HepG2 (cell line): ENCODE results near the gene ANKRD49. TPM values are rescaled to one million over a fixed set of nuclear protein-coding genes. Genes with fewer than 3 reads are reported as not detected.

ENCODE experiments used
- CAMTA2 ChIP-seq: sonication (generic); formaldehyde crosslinking; IDR thresholded peaks from 2 replicates; pipeline ENCODE4 v1.4.0; 2020; ENCODE audit warnings: mild to moderate bottlenecking, missing genetic modification reagents, borderline replicate concordance
- ELK4 ChIP-seq: sonication (generic); formaldehyde crosslinking; IDR thresholded peaks from 2 replicates; pipeline ENCODE4 v1.9.0; 2021; ENCODE audit warnings: missing genetic modification reagents, borderline replicate concordance
- HOXA7 ChIP-seq: sonication (generic); formaldehyde crosslinking; IDR thresholded peaks from 2 replicates; pipeline ENCODE4 v1.8.1; 2022; ENCODE audit warnings: mild to moderate bottlenecking, missing genetic modification reagents, moderate library complexity
- MEIS1 ChIP-seq: sonication (generic); formaldehyde crosslinking; IDR thresholded peaks from 2 replicates; pipeline ENCODE4 v1.9.0; 2021; ENCODE audit warnings: mild to moderate bottlenecking, missing genetic modification reagents, moderate library complexity, borderline replicate concordance
- PHF5A ChIP-seq: IDR thresholded peaks from one replicate; pipeline ENCODE4 v1.6.1; 2018; ENCODE audit warnings: low read depth, missing genetic modification reagents; ENCODE audit not compliant: unreplicated experiment
- PITX1 ChIP-seq: sonication (generic); formaldehyde crosslinking; IDR thresholded peaks from 2 replicates; pipeline ENCODE4 v1.5.1; 2020; ENCODE audit warnings: mild to moderate bottlenecking, missing genetic modification reagents
- RORA ChIP-seq: sonication (generic); formaldehyde crosslinking; IDR thresholded peaks from 2 replicates; pipeline ENCODE4 v1.5.0; 2020; ENCODE audit warnings: mild to moderate bottlenecking, missing genetic modification reagents, moderate library complexity
- SOX5 ChIP-seq: IDR thresholded peaks from 2 replicates; pipeline ENCODE4 v1.6.1; 2016; ENCODE audit warnings: borderline replicate concordance
- TIGD3 ChIP-seq: sonication (generic); formaldehyde crosslinking; IDR thresholded peaks from 2 replicates; pipeline ENCODE4 v1.5.1; 2020; ENCODE audit warnings: mild to moderate bottlenecking, missing genetic modification reagents, borderline replicate concordance
- ZKSCAN5 ChIP-seq: sonication (generic); formaldehyde crosslinking; IDR thresholded peaks from 2 replicates; pipeline ENCODE4 v1.5.1; 2020; ENCODE audit warnings: mild to moderate bottlenecking, missing genetic modification reagents
- ZNF503 ChIP-seq: sonication (generic); formaldehyde crosslinking; IDR thresholded peaks from 2 replicates; pipeline ENCODE4 v1.4.0; 2020; ENCODE audit warnings: missing genetic modification reagents
- ZNF597 ChIP-seq: sonication (generic); formaldehyde crosslinking; IDR thresholded peaks from 2 replicates; pipeline ENCODE4 v1.5.0; 2020; ENCODE audit warnings: missing genetic modification reagents
- polyA plus RNA-seq, 8 experiments: library from polyadenylated mRNA; depleted of rRNA in 3 of 8; stranded (reverse) in 7 of 8; unstranded in 1 of 8; fragments of >200 nt; fragmentation: Illumina TruSeq in 4 of 8; extraction: Trizol in 4 of 8; gene quantifications; 2 replicates each; pipeline versions ENCODE4 v1.2.1 to v1.2.3, GENCODE V29; 2011 to 2016; ENCODE audit warnings: low read depth in 4 of 8, missing spikeins in 1 of 8, mixed read lengths in 1 of 8; ENCODE audit not compliant: insufficient read depth in 1 of 8
- total RNA-seq, 5 experiments: library from RNA; depleted of rRNA; stranded (reverse); fragments of >200 nt; fragmentation: Illumina TruSeq; extraction: Trizol; gene quantifications; 2 replicates each; pipeline ENCODE4 v1.2.3, GENCODE V29; 2016; ENCODE audit warnings: low read depth in 1 of 5
- TF ChIP-seq, protein P1 (sequence below): sonication (generic); formaldehyde crosslinking; conservative IDR thresholded peaks from 2 replicates; pipeline ENCODE4 v1.5.0; 2020; ENCODE audit warnings: missing genetic modification reagents
- TF ChIP-seq, protein P2 (sequence below): IDR thresholded peaks from 2 replicates; pipeline ENCODE4 v1.6.1; 2016
- TF ChIP-seq, protein P3 (sequence below): sonication (generic); formaldehyde crosslinking; IDR thresholded peaks from 2 replicates; pipeline ENCODE4 v1.4.0; 2020; ENCODE audit warnings: missing genetic modification reagents

Gene ANKRD49
- total and polyA plus RNA-seq, 2 of the 13 experiments (the other 11 are each of a cell fraction or from before 2014, with no cell fraction given), result 14.2 to 14.3 TPM

GRCh38 chr11:94516725-94517124 is 22.9 kb downstream of the ANKRD49 start (continued):
- TF ChIP-seq TIGD3 (CRISPR knock-in tag), result no peak
- TF ChIP-seq, protein P1, sequence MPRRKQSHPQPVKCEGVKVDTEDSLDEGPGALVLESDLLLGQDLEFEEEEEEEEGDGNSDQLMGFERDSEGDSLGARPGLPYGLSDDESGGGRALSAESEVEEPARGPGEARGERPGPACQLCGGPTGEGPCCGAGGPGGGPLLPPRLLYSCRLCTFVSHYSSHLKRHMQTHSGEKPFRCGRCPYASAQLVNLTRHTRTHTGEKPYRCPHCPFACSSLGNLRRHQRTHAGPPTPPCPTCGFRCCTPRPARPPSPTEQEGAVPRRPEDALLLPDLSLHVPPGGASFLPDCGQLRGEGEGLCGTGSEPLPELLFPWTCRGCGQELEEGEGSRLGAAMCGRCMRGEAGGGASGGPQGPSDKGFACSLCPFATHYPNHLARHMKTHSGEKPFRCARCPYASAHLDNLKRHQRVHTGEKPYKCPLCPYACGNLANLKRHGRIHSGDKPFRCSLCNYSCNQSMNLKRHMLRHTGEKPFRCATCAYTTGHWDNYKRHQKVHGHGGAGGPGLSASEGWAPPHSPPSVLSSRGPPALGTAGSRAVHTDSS (CRISPR knock-in tag), result no peak
- TF ChIP-seq ELK4, result no peak
- no peak for TF ChIP-seq ZKSCAN5 (CRISPR knock-in tag)
- TF ChIP-seq RORA (CRISPR knock-in tag), result no peak
- TF ChIP-seq ZNF503, result 0 out of 2 replicates have a peak, but pooled peaks have one; percentile 22
- TF ChIP-seq, protein P2, sequence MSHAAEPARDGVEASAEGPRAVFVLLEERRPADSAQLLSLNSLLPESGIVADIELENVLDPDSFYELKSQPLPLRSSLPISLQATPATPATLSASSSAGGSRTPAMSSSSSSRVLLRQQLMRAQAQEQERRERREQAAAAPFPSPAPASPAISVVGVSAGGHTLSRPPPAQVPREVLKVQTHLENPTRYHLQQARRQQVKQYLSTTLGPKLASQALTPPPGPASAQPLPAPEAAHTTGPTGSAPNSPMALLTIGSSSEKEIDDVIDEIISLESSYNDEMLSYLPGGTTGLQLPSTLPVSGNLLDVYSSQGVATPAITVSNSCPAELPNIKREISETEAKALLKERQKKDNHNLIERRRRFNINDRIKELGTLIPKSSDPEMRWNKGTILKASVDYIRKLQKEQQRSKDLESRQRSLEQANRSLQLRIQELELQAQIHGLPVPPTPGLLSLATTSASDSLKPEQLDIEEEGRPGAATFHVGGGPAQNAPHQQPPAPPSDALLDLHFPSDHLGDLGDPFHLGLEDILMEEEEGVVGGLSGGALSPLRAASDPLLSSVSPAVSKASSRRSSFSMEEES (CRISPR knock-in tag), result no peak
- TF ChIP-seq PITX1 (CRISPR knock-in tag), result 0 out of 2 replicates have a peak, but pooled peaks have one; percentile 17
- TF ChIP-seq, protein P3, sequence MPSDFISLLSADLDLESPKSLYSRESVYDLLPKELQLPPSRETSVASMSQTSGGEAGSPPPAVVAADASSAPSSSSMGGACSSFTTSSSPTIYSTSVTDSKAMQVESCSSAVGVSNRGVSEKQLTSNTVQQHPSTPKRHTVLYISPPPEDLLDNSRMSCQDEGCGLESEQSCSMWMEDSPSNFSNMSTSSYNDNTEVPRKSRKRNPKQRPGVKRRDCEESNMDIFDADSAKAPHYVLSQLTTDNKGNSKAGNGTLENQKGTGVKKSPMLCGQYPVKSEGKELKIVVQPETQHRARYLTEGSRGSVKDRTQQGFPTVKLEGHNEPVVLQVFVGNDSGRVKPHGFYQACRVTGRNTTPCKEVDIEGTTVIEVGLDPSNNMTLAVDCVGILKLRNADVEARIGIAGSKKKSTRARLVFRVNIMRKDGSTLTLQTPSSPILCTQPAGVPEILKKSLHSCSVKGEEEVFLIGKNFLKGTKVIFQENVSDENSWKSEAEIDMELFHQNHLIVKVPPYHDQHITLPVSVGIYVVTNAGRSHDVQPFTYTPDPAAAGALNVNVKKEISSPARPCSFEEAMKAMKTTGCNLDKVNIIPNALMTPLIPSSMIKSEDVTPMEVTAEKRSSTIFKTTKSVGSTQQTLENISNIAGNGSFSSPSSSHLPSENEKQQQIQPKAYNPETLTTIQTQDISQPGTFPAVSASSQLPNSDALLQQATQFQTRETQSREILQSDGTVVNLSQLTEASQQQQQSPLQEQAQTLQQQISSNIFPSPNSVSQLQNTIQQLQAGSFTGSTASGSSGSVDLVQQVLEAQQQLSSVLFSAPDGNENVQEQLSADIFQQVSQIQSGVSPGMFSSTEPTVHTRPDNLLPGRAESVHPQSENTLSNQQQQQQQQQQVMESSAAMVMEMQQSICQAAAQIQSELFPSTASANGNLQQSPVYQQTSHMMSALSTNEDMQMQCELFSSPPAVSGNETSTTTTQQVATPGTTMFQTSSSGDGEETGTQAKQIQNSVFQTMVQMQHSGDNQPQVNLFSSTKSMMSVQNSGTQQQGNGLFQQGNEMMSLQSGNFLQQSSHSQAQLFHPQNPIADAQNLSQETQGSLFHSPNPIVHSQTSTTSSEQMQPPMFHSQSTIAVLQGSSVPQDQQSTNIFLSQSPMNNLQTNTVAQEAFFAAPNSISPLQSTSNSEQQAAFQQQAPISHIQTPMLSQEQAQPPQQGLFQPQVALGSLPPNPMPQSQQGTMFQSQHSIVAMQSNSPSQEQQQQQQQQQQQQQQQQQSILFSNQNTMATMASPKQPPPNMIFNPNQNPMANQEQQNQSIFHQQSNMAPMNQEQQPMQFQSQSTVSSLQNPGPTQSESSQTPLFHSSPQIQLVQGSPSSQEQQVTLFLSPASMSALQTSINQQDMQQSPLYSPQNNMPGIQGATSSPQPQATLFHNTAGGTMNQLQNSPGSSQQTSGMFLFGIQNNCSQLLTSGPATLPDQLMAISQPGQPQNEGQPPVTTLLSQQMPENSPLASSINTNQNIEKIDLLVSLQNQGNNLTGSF, result no peak
- TF ChIP-seq HOXA7 (CRISPR knock-in tag), result no peak
- no peak for TF ChIP-seq MEIS1
- TF ChIP-seq ZNF597 (CRISPR knock-in tag), result no peak
- TF ChIP-seq CAMTA2 (CRISPR knock-in tag), result no peak
- no peak for TF ChIP-seq PHF5A (CRISPR knock-in tag)
- TF ChIP-seq SOX5 (CRISPR knock-in tag), result peak; percentile 15; the same call in 1 of the 2 replicates
